GM10248 (cell line): Measurements from ENCODE around the gene SH3PXD2B.
"Not testable (repeated sequence)": the region's sequence is repeated elsewhere in the genome, so short reads cannot be mapped to it uniquely, and the experiment has no call there.

ENCODE experiments used
- CTCF ChIA-PET: fragments of 300-600 bp; sonication (Branson Sonifier 250); formaldehyde crosslinking; extraction: SDS; loops from one replicate; lab custom pipeline; 2021; ENCODE audit warnings: antibody characterized with exemption; lab: Yijun Ruan, JAX
- POLR2A ChIA-PET: fragments of 350-650 bp; sonication (Branson Sonifier 250); formaldehyde crosslinking; extraction: SDS; loops from one replicate; lab custom pipeline; 2020; ENCODE audit warnings: antibody characterized with exemption; lab: Yijun Ruan, JAX
- DNase-seq: peaks from one replicate; pipeline ENCODE4 v3.0.0; 2012; ENCODE audit errors: extremely low spot score
- CTCF ChIP-seq: IDR thresholded peaks from 2 replicates; pipeline ENCODE4 v1.5.1; 2012; ENCODE audit warnings: mild to moderate bottlenecking, low read depth; ENCODE audit errors: extremely low read depth, missing control alignments, control extremely low read depth

Gene SH3PXD2B

GRCh38 chr5:172302047-172302710, 152.1 kb downstream of the SH3PXD2B start:
- ChIA-PET CTCF (interaction anchor here (0.7 to 1.8 kb wide), 4 partner anchors 9 to 883 kb away, joined by 3 to 5 read pairs (median 4); partner anchors contain the start of gene FGF18), POLR2A (no interaction called here)
- no peak for DNase-seq
- no peak for TF ChIP-seq CTCF

GRCh38 chr5:172299916-172300439, 154.3 kb downstream of the SH3PXD2B start:
- ChIA-PET CTCF (interaction anchor here (1.2 kb wide), 1 partner anchor 9 kb away, joined by 4 read pairs; no protein-coding TSS in a partner anchor), POLR2A (no interaction called here)
- TF ChIP-seq CTCF = no peak

GRCh38 chr5:172294831-172295230, 159.5 kb downstream of the SH3PXD2B start:
- ChIA-PET POLR2A (no interaction called here), CTCF (interaction anchor here (1.0 to 5.6 kb wide), 5 partner anchors 9 to 384 kb away, joined by 3 to 37 read pairs (median 3); partner anchors contain the start of gene UBTD2)
- no peak for TF ChIP-seq CTCF
- DNase-seq = no peak

More at GRCh38 chr5:172299916-172300439, 154.3 kb downstream of the SH3PXD2B start:
- no peak for DNase-seq

GRCh38 chr5:172293745-172294342, 160.5 kb downstream of the SH3PXD2B start:
- DNase-seq = no peak
- ChIA-PET CTCF (interaction anchor here (0.6 to 5.6 kb wide), 19 partner anchors 9 to 387 kb away, joined by 3 to 37 read pairs (median 4); partner anchors contain the start of gene UBTD2), POLR2A (no interaction called here)
- no peak for TF ChIP-seq CTCF

- peak; percentile 89 for TF ChIP-seq CTCF
- POLR2A ChIA-PET = no interaction called here
- CTCF ChIA-PET = interaction anchor here (0.6 to 5.6 kb wide), 21 partner anchors 8 to 386 kb away, joined by 3 to 37 read pairs (median 4); partner anchors contain the start of gene UBTD2
- peak; percentile 69 for DNase-seq
Measured at GRCh38 chr5:172293054-172293744, 161.1 kb downstream of the SH3PXD2B start.

GRCh38 chr5:172291837-172292236, 162.5 kb downstream of the SH3PXD2B start:
- POLR2A ChIA-PET, DNase-seq: not testable (repeated sequence)
- CTCF ChIA-PET = interaction anchor here (1.0 to 5.6 kb wide), 11 partner anchors 8 to 380 kb away, joined by 3 to 37 read pairs (median 6); partner anchors contain the start of genes STK10 and UBTD2
